ENCODE results near the gene ZFAND2A.
"Not testable (repeated sequence)": the region's sequence is repeated elsewhere in the genome, so short reads cannot be mapped to it uniquely, and the experiment has no call there.

Gene ZFAND2A

GRCh38 chr7:1121886-1122831 is 37.8 kb downstream of the ZFAND2A start:
- no peak for DNase-seq

GRCh38 chr7:1121476-1121875 is 38.5 kb downstream of the ZFAND2A start:
- no peak for DNase-seq

- DNase-seq = no peak
Measured at GRCh38 chr7:1120791-1121190, 39.2 kb downstream of the ZFAND2A start.

DNA sequence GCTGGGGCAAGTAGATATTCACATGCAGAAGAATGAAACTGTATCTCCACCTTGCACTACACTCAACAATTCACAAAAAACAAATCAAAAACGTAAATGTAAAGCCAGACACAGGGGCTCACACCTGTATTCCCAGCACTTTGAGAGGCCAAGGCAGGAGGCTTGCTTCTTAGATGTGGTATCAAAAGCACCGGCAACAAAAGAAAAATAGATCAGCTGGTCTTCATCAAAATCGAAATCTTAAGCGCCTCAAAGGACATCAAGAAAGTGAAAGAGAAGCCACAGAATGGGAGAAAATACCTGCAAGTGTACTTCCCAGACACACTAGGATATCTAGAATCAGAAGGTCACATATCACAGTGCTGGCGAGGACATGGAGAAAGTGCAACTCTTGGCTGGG is 40.8 kb downstream of the ZFAND2A start:
- no peak for DNase-seq

- DNase-seq = no peak
Measured at GRCh38 chr7:1117321-1117928, 42.6 kb downstream of the ZFAND2A start.

- not testable (repeated sequence) for DNase-seq
Measured at GRCh38 chr7:1116383-1117008, 43.5 kb downstream of the ZFAND2A start.

GRCh38 chr7:1115171-1116045 is 44.6 kb downstream of the ZFAND2A start:
- not testable (repeated sequence) for DNase-seq

GRCh38 chr7:1114505-1114904 is 45.5 kb downstream of the ZFAND2A start:
- DNase-seq = no peak

DNA sequence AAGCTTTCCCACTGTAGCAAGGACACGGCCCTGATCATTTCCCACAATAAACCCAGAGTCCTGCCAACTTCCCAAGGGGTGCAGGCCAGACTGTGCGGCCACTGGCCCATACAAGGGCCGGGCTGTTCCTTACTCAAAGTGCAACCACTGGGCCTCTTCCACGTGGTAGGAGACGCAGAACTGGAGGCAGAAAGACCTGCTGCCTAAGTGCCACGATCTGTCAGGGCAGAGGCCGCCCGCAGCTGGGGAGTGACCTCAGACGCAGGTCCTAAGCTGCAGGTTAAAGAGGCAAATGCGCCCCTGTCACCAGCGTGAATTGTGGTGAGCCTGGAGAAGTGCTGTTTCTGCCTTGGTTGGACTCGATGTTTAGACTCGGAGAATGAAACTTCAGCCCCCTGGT is 45.9 kb downstream of the ZFAND2A start:
- no peak for DNase-seq

- no peak for DNase-seq
Measured at GRCh38 chr7:1113548-1113885, 46.5 kb downstream of the ZFAND2A start.

DNA sequence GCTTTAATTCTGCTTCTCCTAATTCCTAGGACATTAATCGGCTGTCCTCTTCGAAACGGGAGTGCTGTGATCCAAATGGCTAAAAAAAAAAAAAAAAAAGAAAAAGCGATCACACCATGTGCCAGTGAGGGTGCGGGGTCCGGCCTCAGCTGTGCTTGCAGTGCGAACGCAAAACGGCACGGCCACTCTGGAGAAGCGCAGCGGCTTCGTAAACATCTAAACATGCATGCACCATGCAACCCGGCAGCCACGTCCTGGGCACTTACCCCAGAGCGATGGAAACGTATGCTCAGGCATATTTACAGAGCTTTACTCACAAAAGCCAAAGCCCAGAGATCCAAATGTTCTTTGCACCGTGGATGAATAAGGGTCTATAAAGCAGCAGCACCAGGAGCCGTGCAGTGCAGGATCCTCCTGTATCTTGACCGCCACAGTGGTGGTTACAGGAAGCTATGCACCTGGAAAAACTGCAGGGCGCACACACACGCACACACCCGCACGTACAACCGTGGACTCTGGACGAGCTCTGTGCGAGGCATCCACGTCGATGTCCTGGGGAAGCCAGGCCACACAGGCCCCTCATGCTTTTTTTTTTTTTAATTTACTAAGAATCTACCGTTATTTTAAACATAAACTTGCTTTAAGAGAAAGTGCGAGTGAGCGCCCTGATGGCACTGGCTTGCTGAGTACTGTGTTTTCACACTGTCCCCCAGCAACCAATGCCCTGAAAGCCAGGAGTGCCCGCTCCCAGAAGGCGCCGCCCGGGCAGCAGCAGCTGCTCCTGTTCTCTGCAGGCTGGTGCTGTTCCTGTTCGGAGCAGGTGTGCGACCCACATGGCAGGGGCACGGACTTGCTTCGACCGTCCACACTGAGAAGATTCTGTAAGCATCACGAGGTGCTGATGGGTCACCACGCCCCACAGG is 47.1 kb downstream of the ZFAND2A start:
- no peak for DNase-seq

DNA sequence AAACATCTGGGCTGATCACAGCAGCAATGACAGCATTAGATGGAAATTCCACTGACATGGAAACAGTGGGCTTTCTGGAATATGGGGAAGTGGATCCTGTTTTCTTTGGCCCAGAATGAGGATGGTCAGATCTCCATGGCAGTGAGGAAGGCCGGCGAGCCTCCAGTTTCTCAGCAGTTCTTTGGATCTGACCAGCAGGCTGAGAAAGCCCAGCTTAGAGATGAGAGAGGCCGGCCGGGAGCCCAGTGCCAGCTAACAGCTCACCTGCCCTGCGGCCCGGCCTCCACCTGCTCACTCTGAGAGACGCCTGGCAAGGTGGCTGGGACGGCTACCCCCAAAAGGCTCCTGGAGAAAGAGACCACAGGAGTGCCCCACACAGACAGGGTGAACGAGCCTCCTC is 47.9 kb downstream of the ZFAND2A start:
- no peak for DNase-seq

DNA sequence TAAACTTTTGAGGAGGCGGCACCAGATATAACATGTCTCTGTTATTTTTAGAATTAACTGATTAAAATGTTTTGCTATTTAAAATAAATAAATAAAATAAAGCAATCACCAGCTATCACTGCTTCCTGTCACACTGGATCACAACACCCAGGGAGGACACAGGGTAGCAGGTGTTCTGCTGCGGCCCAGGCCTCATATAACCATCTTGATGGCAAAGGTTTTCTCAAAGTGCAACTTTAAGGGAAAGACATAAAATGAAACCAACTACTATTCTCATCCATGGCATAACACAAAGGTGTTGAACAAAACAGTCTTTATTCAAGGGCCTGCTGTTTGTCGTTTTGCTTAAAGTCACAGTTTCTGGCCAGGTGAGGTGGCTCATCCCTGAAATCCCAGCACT is 48.8 kb downstream of the ZFAND2A start:
- no peak for DNase-seq

- no peak for DNase-seq
Measured at GRCh38 chr7:1110358-1110757, 49.6 kb downstream of the ZFAND2A start.

- no peak for DNase-seq
Measured at GRCh38 chr7:1109581-1110310, 50.2 kb downstream of the ZFAND2A start.

DNA sequence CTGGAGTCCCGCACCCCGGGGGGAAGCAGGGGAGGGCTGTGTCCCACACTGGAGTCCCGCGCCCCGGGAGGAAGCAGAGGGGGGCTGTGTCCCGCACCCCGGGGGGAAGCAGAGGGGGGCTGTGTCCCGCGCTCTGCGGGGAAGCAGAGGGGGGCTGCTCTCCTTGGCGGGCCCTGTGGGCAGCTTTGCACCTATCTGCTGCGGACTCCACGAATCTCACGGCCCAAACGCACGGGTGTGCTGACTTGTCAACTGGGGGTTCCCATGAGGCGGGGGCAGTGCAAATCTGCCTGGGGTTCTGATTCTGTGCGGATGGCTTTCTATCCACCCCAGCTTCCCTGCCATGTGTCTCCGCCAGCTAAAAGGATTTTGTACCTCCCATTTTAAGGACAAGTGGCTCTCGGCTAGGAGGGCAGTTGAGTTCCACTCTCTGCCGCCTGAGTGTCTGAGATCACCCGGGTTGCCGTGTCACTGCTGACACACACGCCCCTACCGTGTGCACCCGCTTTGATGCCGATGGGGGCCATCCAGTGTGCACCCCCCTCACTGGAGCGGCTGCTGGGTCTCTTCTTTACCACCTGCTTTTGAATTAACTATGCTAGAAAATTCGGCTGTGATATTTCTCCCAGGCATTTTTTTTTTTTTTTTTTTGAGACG is 51.6 kb downstream of the ZFAND2A start:
- DNase-seq = no peak

- DNase-seq = no peak
Measured at GRCh38 chr7:1106793-1107421, 53.1 kb downstream of the ZFAND2A start.

- no peak for DNase-seq
Measured at GRCh38 chr7:1106063-1106792, 53.8 kb downstream of the ZFAND2A start.

DNA sequence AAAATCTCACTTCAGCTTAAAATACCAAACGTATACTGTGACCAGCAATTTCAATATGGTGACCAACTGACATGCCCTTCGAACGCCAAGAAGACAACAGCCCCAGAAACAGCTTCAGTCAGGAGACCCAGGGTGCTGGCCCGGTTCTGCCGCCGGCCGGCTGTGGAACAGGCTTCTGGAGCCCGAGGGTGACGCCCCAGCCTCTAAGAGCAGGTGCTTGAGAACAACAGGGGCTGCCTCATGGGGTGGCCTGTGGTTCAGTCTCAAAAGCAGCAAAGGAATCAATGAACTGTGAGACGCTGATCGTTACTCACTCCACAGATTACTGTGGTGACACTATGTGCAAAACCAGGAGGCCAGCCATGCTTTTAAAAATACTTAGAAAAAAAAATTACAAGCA is 54.8 kb downstream of the ZFAND2A start:
- DNase-seq = no peak
